RWPE2 (cell line): Measurements from ENCODE around the gene BABAM2.

Source experiments
- ATAC-seq: fragments of 200-7000 bp; cut with Tn5 transposase; 3 replicates; pipeline ENCODE4 v1.9.1; 2021; ENCODE audit warnings: low read depth
- DNase-seq: peaks from one replicate; pipeline ENCODE4 v3.0.0-alpha.2; 2020; ENCODE audit warnings: low spot score
- H3K27ac ChIP-seq: fragments of 450-650 bp; 2 replicates; pipeline ENCODE4 v1.5.1; 2017; ENCODE audit warnings: mild to moderate bottlenecking; ENCODE audit not compliant: poor library complexity, severe bottlenecking
- H3K27me3 ChIP-seq: fragments of 250-450 bp; sonication (Bioruptor Pico); 2 replicates; pipeline ENCODE4 v1.5.1; 2021; ENCODE audit warnings: mild to moderate bottlenecking, moderate library complexity; ENCODE audit not compliant: insufficient read depth, poor library complexity, severe bottlenecking
- H3K36me3 ChIP-seq: fragments of 250-450 bp; sonication (Bioruptor Pico); 2 replicates; pipeline ENCODE4 v1.5.1; 2020; ENCODE audit warnings: low read depth, mild to moderate bottlenecking, moderate library complexity
- H3K4me1 ChIP-seq: fragments of 250-450 bp; sonication (Bioruptor Pico); 2 replicates; pipeline ENCODE4 v1.5.1; 2021; ENCODE audit warnings: mild to moderate bottlenecking, moderate library complexity; ENCODE audit not compliant: insufficient read depth, poor library complexity, severe bottlenecking
- H3K4me3 ChIP-seq: fragments of 250-450 bp; sonication (Bioruptor Pico); 2 replicates; pipeline ENCODE4 v1.5.1; 2021; ENCODE audit warnings: mild to moderate bottlenecking, moderate library complexity; ENCODE audit not compliant: severe bottlenecking
- H3K9me3 ChIP-seq: fragments of 250-450 bp; sonication (Bioruptor Pico); 2 replicates; pipeline ENCODE4 v1.5.1; 2021; ENCODE audit warnings: mild to moderate bottlenecking, moderate library complexity; ENCODE audit not compliant: severe bottlenecking
- CTCF ChIP-seq: fragments of 450-650 bp; IDR thresholded peaks from one replicate; pipeline ENCODE4 v1.5.1; 2017; ENCODE audit warnings: mild to moderate bottlenecking, moderate library complexity; ENCODE audit not compliant: poor library complexity, severe bottlenecking

Gene BABAM2

GRCh38 chr2:28209864-28210263, 319.3 kb downstream of the BABAM2 start:
- no peaks in the 10 kb centered on the region for H3K27me3 ChIP-seq
- no peaks in the 10 kb centered on the region for H3K4me1 ChIP-seq
- DNase-seq (no peak), ATAC-seq (no peak)
- H3K9me3 ChIP-seq = no peaks in the 10 kb centered on the region
- H3K36me3 ChIP-seq = no peaks in the 10 kb centered on the region
- H3K4me3 ChIP-seq = no peak overlapping the region
- TF ChIP-seq CTCF = no peak
- H3K27ac ChIP-seq = no peak overlapping the region

GRCh38 chr2:28210535-28210934, 320.0 kb downstream of the BABAM2 start:
- Histone ChIP-seq H3K9me3 (no peaks in the 10 kb centered on the region), H3K4me1 (no peaks in the 10 kb centered on the region), H3K36me3 (no peaks in the 10 kb centered on the region), H3K27ac (no peak overlapping the region), H3K4me3 (no peak overlapping the region), H3K27me3 (no peaks in the 10 kb centered on the region)
- TF ChIP-seq CTCF = no peak
- DNase-seq = no peak
- ATAC-seq = no peak

GRCh38 chr2:28216331-28216730, 325.8 kb downstream of the BABAM2 start:
- no peaks in the 10 kb centered on the region for H3K4me1 ChIP-seq
- H3K36me3 ChIP-seq = no peaks in the 10 kb centered on the region
- no peak overlapping the region for H3K27ac ChIP-seq
- H3K27me3 ChIP-seq = no peaks in the 10 kb centered on the region
- H3K4me3 ChIP-seq = no peak overlapping the region
- TF ChIP-seq CTCF = no peak
- DNase-seq (no peak), ATAC-seq (no peak)
- no peaks in the 10 kb centered on the region for H3K9me3 ChIP-seq

- H3K27ac ChIP-seq = no peak overlapping the region
- no peak overlapping the region for H3K4me3 ChIP-seq
- no peak for TF ChIP-seq CTCF
- H3K9me3 ChIP-seq = no peaks in the 10 kb centered on the region
- no peaks in the 10 kb centered on the region for H3K4me1 ChIP-seq
- H3K36me3 ChIP-seq = no peaks in the 10 kb centered on the region
- DNase-seq = no peak
- no peak for ATAC-seq
- no peaks in the 10 kb centered on the region for H3K27me3 ChIP-seq
These were observed 326.7 kb downstream of the BABAM2 start for GRCh38 chr2:28217042-28217740.

GRCh38 chr2:28219138-28219537, 328.6 kb downstream of the BABAM2 start:
- Histone ChIP-seq H3K27ac (no peak overlapping the region), H3K36me3 (no peaks in the 10 kb centered on the region), H3K27me3 (no peaks in the 10 kb centered on the region), H3K9me3 (no peaks in the 10 kb centered on the region), H3K4me3 (no peak overlapping the region), H3K4me1 (peaks cover 1% of the 10 kb centered on the region)
- no peak for TF ChIP-seq CTCF
- DNase-seq (no peak), ATAC-seq (no peak)
